Inferior parietal cortex (tissue), 1 donor: ENCODE measurements around the gene DPRX.
"Not testable (repeated sequence)": the region's sequence is repeated elsewhere in the genome, so short reads cannot be mapped to it uniquely, and the experiment has no call there.

Source experiments
- DNase-seq: peaks from one replicate; pipeline ENCODE4 v3.0.0-alpha.2; 2016; ENCODE audit errors: extremely low spot score

The DPRX gene

GRCh38 chr19:53646144-53646543 lies 14.3 kb downstream of the DPRX start:
- DNase-seq = no peak

- DNase-seq = no peak
Measured at GRCh38 chr19:53647350-53647749, 15.6 kb downstream of the DPRX start.

GRCh38 chr19:53647792-53648191 lies 16.0 kb downstream of the DPRX start:
- DNase-seq = no peak

GRCh38 chr19:53649746-53650593 lies 18.2 kb downstream of the DPRX start:
- no peak for DNase-seq

- no peak for DNase-seq
Measured at GRCh38 chr19:53652476-53652875, 20.7 kb downstream of the DPRX start.

- DNase-seq = no peak
Measured at GRCh38 chr19:53655042-53655665, 23.4 kb downstream of the DPRX start.

- no peak for DNase-seq
Measured at GRCh38 chr19:53657330-53657729, 25.5 kb downstream of the DPRX start.

- no peak for DNase-seq
Measured at GRCh38 chr19:53657778-53658177, 26.0 kb downstream of the DPRX start.

- DNase-seq = peak; percentile 28
Measured at GRCh38 chr19:53659292-53659691, 27.5 kb downstream of the DPRX start.

GRCh38 chr19:53660584-53660983 lies 28.8 kb downstream of the DPRX start:
- no peak for DNase-seq

GRCh38 chr19:53662209-53662608 lies 30.4 kb downstream of the DPRX start:
- no peak for DNase-seq

- DNase-seq = no peak
Measured at GRCh38 chr19:53664152-53664551, 32.4 kb downstream of the DPRX start.

GRCh38 chr19:53664760-53665159 lies 33.0 kb downstream of the DPRX start:
- no peak for DNase-seq

GRCh38 chr19:53666331-53666730 lies 34.5 kb downstream of the DPRX start:
- DNase-seq = not testable (repeated sequence)

- not testable (repeated sequence) for DNase-seq
Measured at GRCh38 chr19:53668804-53669203, 37.0 kb downstream of the DPRX start.

GRCh38 chr19:53670345-53670744 lies 38.5 kb downstream of the DPRX start:
- DNase-seq = no peak

- DNase-seq = no peak
Measured at GRCh38 chr19:53671663-53672062, 39.9 kb downstream of the DPRX start.
